HT1080 (cell line): ENCODE results near the gene CCDC91. TPM values are rescaled to one million over a fixed set of nuclear protein-coding genes. Genes with fewer than 3 reads are reported as not detected.
"Not testable (repeated sequence)": the region's sequence is repeated elsewhere in the genome, so short reads cannot be mapped to it uniquely, and the experiment has no call there.

Experiments used
- DNase-seq: peaks from one replicate; pipeline ENCODE4 v3.0.0-alpha.2; 2015; ENCODE audit warnings: low read depth
- total RNA-seq: library from RNA; depleted of rRNA; stranded (reverse); fragments of >200 nt; shearing (Covaris generic); gene quantifications from 2 replicates; pipeline ENCODE4 v1.2.3, GENCODE V29; 2014

Gene CCDC91
- total RNA-seq, 1 experiment from 2014 or later = 20.0 TPM

- DNase-seq = no peak
Measured at GRCh38 chr12:28178775-28179174, 11.5 kb upstream of the CCDC91 start.

GRCh38 chr12:28180786-28181185, 9.5 kb upstream of the CCDC91 start:
- DNase-seq = no peak

- no peak for DNase-seq
Measured at GRCh38 chr12:28184375-28184774, 5.9 kb upstream of the CCDC91 start.

- no peak for DNase-seq
Measured at GRCh38 chr12:28186500-28186899, 3.8 kb upstream of the CCDC91 start.

- no peak for DNase-seq
Measured at GRCh38 chr12:28189784-28190320, 404 bp upstream of the CCDC91 start.

- DNase-seq = peak; percentile 76
Measured at GRCh38 chr12:28191051-28192048, 1.1 kb downstream of the CCDC91 start.

GRCh38 chr12:28192125-28192524, 1.9 kb downstream of the CCDC91 start:
- DNase-seq = no peak

- DNase-seq = not testable (repeated sequence)
Measured at GRCh38 chr12:28194621-28195020, 4.4 kb downstream of the CCDC91 start.

- not testable (repeated sequence) for DNase-seq
Measured at GRCh38 chr12:28201136-28201535, 10.9 kb downstream of the CCDC91 start.

- DNase-seq = no peak
Measured at GRCh38 chr12:28202374-28203130, 12.3 kb downstream of the CCDC91 start.

- DNase-seq = no peak
Measured at GRCh38 chr12:28209782-28210181, 19.5 kb downstream of the CCDC91 start.

GRCh38 chr12:28212182-28212581, 21.9 kb downstream of the CCDC91 start:
- no peak for DNase-seq

GRCh38 chr12:28215021-28215420, 24.8 kb downstream of the CCDC91 start:
- no peak for DNase-seq

GRCh38 chr12:28216016-28216415, 25.8 kb downstream of the CCDC91 start:
- DNase-seq = no peak

- no peak for DNase-seq
Measured at GRCh38 chr12:28217805-28218204, 27.5 kb downstream of the CCDC91 start.

GRCh38 chr12:28218875-28219274, 28.6 kb downstream of the CCDC91 start:
- no peak for DNase-seq

GRCh38 chr12:28219827-28220226, 29.6 kb downstream of the CCDC91 start:
- no peak for DNase-seq

- DNase-seq = no peak
Measured at GRCh38 chr12:28222081-28222700, 31.9 kb downstream of the CCDC91 start.

- no peak for DNase-seq
Measured at GRCh38 chr12:28223025-28223554, 32.8 kb downstream of the CCDC91 start.

- DNase-seq = no peak
Measured at GRCh38 chr12:28223858-28224257, 33.6 kb downstream of the CCDC91 start.

GRCh38 chr12:28226705-28227104, 36.4 kb downstream of the CCDC91 start:
- no peak for DNase-seq
